Measurements from ENCODE around the gene COL6A3. TPM values are rescaled to one million over a fixed set of nuclear protein-coding genes. Genes with fewer than 3 reads are reported as not detected.

The COL6A3 gene
- total and polyA plus RNA-seq, 8 donors = 5.0 to 249 (median 17.1) TPM

- H3K27ac ChIP-seq = no peak overlapping the region
- DNase-seq = no peak
- no peak for ATAC-seq
- H3K4me3 ChIP-seq = no peak overlapping the region
- H3K9me3 ChIP-seq = no peaks in the 10 kb centered on the region
- intact Hi-C loops (cut with DNase I) = no loop called here
- H3K27me3 ChIP-seq = peaks cover 0 to 3% (median 0%) of the 10 kb centered on the region in 4 donors
- 86 to 90% methylated on average over 1 of the region's 1 CpG for WGBS, 2 donors
- FAIRE-seq = no peak
- no peaks in the 10 kb centered on the region for H3K36me3 ChIP-seq
- H3K4me1 ChIP-seq = peaks cover 0 to 3% (median 2%) of the 10 kb centered on the region in 3 donors
- TF ChIP-seq CTCF (IDR thresholded peaks at IDR 0.05) = no peak
Observed at GRCh38 chr2:237426517-237426916, 12.6 kb upstream of the COL6A3 start.

- TF ChIP-seq CTCF (IDR thresholded peaks at IDR 0.05) = no peak
- Histone ChIP-seq H3K4me3 (no peak overlapping the region), H3K9me3 (no peaks in the 10 kb centered on the region), H3K27me3 (peaks cover 0 to 6% (median 0%) of the 10 kb centered on the region in 4 donors), H3K27ac (no peak overlapping the region), H3K4me1 (peaks cover 0 to 4% (median 2%) of the 10 kb centered on the region in 3 donors), H3K36me3 (no peaks in the 10 kb centered on the region)
- ATAC-seq (no peak), FAIRE-seq (no peak), DNase-seq (no peak)
- intact Hi-C loops (cut with DNase I) = no loop called here
- 44 to 50% methylated on average over 3 of the region's 3 CpGs for WGBS, 2 donors
Observed at GRCh38 chr2:237425320-237425719, 11.4 kb upstream of the COL6A3 start.

GRCh38 chr2:237424544-237424943 lies 10.6 kb upstream of the COL6A3 start:
- ATAC-seq (no peak), DNase-seq (no peak), FAIRE-seq (no peak)
- intact Hi-C loops (cut with DNase I) = loop anchor here in 1 of 3 donors (5.0 kb wide), 1 partner anchor 148 kb away; no protein-coding TSS in a partner anchor
- H3K27ac ChIP-seq = no peak overlapping the region
- H3K4me3 ChIP-seq = no peak overlapping the region
- H3K27me3 ChIP-seq = peaks cover 0 to 6% (median 0%) of the 10 kb centered on the region in 4 donors
- TF ChIP-seq CTCF (IDR thresholded peaks at IDR 0.05) = no peak
- peaks cover 0 to 4% (median 2%) of the 10 kb centered on the region in 3 donors for H3K4me1 ChIP-seq
- no peaks in the 10 kb centered on the region for H3K9me3 ChIP-seq
- no peaks in the 10 kb centered on the region for H3K36me3 ChIP-seq
- WGBS, 2 donors = 79 to 88% methylated on average over 2 of the region's 2 CpGs

- ATAC-seq (no peak), DNase-seq (no peak), FAIRE-seq (no peak)
- TF ChIP-seq CTCF (IDR thresholded peaks at IDR 0.05) = no peak
- 77 to 83% methylated on average over 2 of the region's 2 CpGs for WGBS, 2 donors
- no peak overlapping the region for H3K27ac ChIP-seq
- peaks cover 0 to 4% (median 2%) of the 10 kb centered on the region in 3 donors for H3K4me1 ChIP-seq
- H3K4me3 ChIP-seq = no peak overlapping the region
- intact Hi-C loops (cut with DNase I) = loop anchor here in 1 of 3 donors (5.0 kb wide), 1 partner anchor 148 kb away; no protein-coding TSS in a partner anchor
- peaks cover 0 to 6% (median 0%) of the 10 kb centered on the region in 4 donors for H3K27me3 ChIP-seq
- no peaks in the 10 kb centered on the region for H3K36me3 ChIP-seq
- no peaks in the 10 kb centered on the region for H3K9me3 ChIP-seq
Observed at GRCh38 chr2:237423891-237424290, 9.9 kb upstream of the COL6A3 start.

- TF ChIP-seq CTCF (IDR thresholded peaks at IDR 0.05) = no peak
- 56 to 68% methylated on average over 10 of the region's 10 CpGs for WGBS, 2 donors
- intact Hi-C loops (cut with DNase I) = loop anchor here in 1 of 3 donors (5.0 kb wide), 1 partner anchor 150 kb away; no protein-coding TSS in a partner anchor
- DNase-seq (no peak), ATAC-seq (no peak), FAIRE-seq (no peak)
- H3K4me1 ChIP-seq = peaks cover 0 to 4% (median 2%) of the 10 kb centered on the region in 3 donors
- no peak overlapping the region for H3K27ac ChIP-seq
- no peak overlapping the region for H3K4me3 ChIP-seq
- peaks cover 0 to 6% (median 0%) of the 10 kb centered on the region in 4 donors for H3K27me3 ChIP-seq
- H3K9me3 ChIP-seq = no peaks in the 10 kb centered on the region
- no peaks in the 10 kb centered on the region for H3K36me3 ChIP-seq
Observed at GRCh38 chr2:237422309-237422708, 8.3 kb upstream of the COL6A3 start.
